HepG2 (cell line): ENCODE measurements around the gene POLR3GL. TPM values are rescaled to one million over a fixed set of nuclear protein-coding genes. Genes with fewer than 3 reads are reported as not detected.

ENCODE experiments used
- ADNP ChIP-seq: sonication (generic); formaldehyde crosslinking; IDR thresholded peaks from 2 replicates; pipeline ENCODE4 v1.4.0; 2020; ENCODE audit warnings: missing genetic modification reagents
- CCDC6 ChIP-seq: sonication (generic); formaldehyde crosslinking; IDR thresholded peaks from 2 replicates; pipeline ENCODE4 v1.8.1; 2022; ENCODE audit warnings: mild to moderate bottlenecking, missing genetic modification reagents, moderate library complexity
- HNF4A ChIP-seq: sonication (generic); formaldehyde crosslinking; IDR thresholded peaks from 2 replicates; pipeline ENCODE4 v1.4.0; 2020; ENCODE audit warnings: missing genetic modification reagents
- HNRNPL ChIP-seq: fragments of 200-400 bp; formaldehyde crosslinking; IDR thresholded peaks from 2 replicates; pipeline ENCODE4 v1.6.1; 2017; ENCODE audit warnings: mild to moderate bottlenecking, low read depth, low read length
- HOXA5 ChIP-seq: sonication (generic); formaldehyde crosslinking; IDR thresholded peaks from 2 replicates; pipeline ENCODE4 v1.4.0; 2020; ENCODE audit warnings: missing genetic modification reagents
- KMT2A ChIP-seq: sonication (generic); formaldehyde crosslinking; IDR thresholded peaks from 2 replicates; pipeline ENCODE4 v1.4.0; 2020; ENCODE audit warnings: missing genetic modification reagents
- LBX2 ChIP-seq: sonication (generic); formaldehyde crosslinking; IDR thresholded peaks from 2 replicates; pipeline ENCODE4 v1.5.0; 2020; ENCODE audit warnings: missing genetic modification reagents, mild to moderate bottlenecking, borderline replicate concordance
- MTERF4 ChIP-seq: sonication (generic); formaldehyde crosslinking; IDR thresholded peaks from 2 replicates; pipeline ENCODE4 v1.8.0; 2023; ENCODE audit warnings: mild to moderate bottlenecking, missing genetic modification reagents
- PHF21A ChIP-seq: sonication (generic); formaldehyde crosslinking; IDR thresholded peaks from 2 replicates; pipeline ENCODE4 v1.5.0; 2020; ENCODE audit warnings: mild to moderate bottlenecking, missing genetic modification reagents
- SAFB2 ChIP-seq: sonication (generic); formaldehyde crosslinking; IDR thresholded peaks from 2 replicates; pipeline ENCODE4 v1.5.1; 2020; ENCODE audit warnings: missing genetic modification reagents, low read depth, mild to moderate bottlenecking, borderline replicate concordance
- SMARCE1 ChIP-seq: fragments of 450-650 bp; IDR thresholded peaks from 2 replicates; pipeline ENCODE4 v1.6.1; 2017; ENCODE audit warnings: borderline replicate concordance
- SMYD3 ChIP-seq: sonication (generic); formaldehyde crosslinking; IDR thresholded peaks from 2 replicates; pipeline ENCODE4 v1.8.1; 2023; ENCODE audit warnings: mild to moderate bottlenecking, missing genetic modification reagents
- SNAI1 ChIP-seq: sonication (generic); formaldehyde crosslinking; IDR thresholded peaks from 2 replicates; pipeline ENCODE4 v1.5.0; 2020; ENCODE audit warnings: mild to moderate bottlenecking, missing genetic modification reagents, borderline replicate concordance
- XRCC5 ChIP-seq: fragments of 200-400 bp; formaldehyde crosslinking; optimal IDR thresholded peaks from 2 replicates; pipeline ENCODE3; 2017; ENCODE audit warnings: mild to moderate bottlenecking, low read length
- ZBTB2 ChIP-seq: sonication (generic); formaldehyde crosslinking; IDR thresholded peaks from 2 replicates; pipeline ENCODE4 v1.8.0; 2022; ENCODE audit warnings: low read depth, missing genetic modification reagents
- ZFP91 ChIP-seq: sonication (generic); formaldehyde crosslinking; IDR thresholded peaks from 2 replicates; pipeline ENCODE4 v1.9.0; 2022; ENCODE audit warnings: missing genetic modification reagents, mild to moderate bottlenecking, borderline replicate concordance
- ZFY ChIP-seq: sonication (generic); formaldehyde crosslinking; IDR thresholded peaks from 2 replicates; pipeline ENCODE4 v1.4.0; 2020; ENCODE audit warnings: missing genetic modification reagents
- ZNF430 ChIP-seq: sonication (generic); formaldehyde crosslinking; IDR thresholded peaks from 2 replicates; pipeline ENCODE4 v1.9.0; 2021; ENCODE audit warnings: mild to moderate bottlenecking, missing genetic modification reagents
- ZNF678 ChIP-seq: sonication (generic); formaldehyde crosslinking; IDR thresholded peaks from 2 replicates; pipeline ENCODE4 v1.4.0; 2020; ENCODE audit warnings: mild to moderate bottlenecking, missing genetic modification reagents
- ZNF782 ChIP-seq: sonication (generic); formaldehyde crosslinking; IDR thresholded peaks from 2 replicates; pipeline ENCODE4 v1.4.0; 2020; ENCODE audit warnings: missing genetic modification reagents, mild to moderate bottlenecking, borderline replicate concordance
- polyA plus RNA-seq, 8 experiments: library from polyadenylated mRNA; depleted of rRNA in 3 of 8; stranded (reverse) in 7 of 8; unstranded in 1 of 8; fragments of >200 nt; fragmentation: Illumina TruSeq in 4 of 8; extraction: Trizol in 4 of 8; gene quantifications; 2 replicates each; pipeline versions ENCODE4 v1.2.1 to v1.2.3, GENCODE V29; 2011 to 2016; ENCODE audit warnings: low read depth in 4 of 8, missing spikeins in 1 of 8, mixed read lengths in 1 of 8; ENCODE audit not compliant: insufficient read depth in 1 of 8
- total RNA-seq, 5 experiments: library from RNA; depleted of rRNA; stranded (reverse); fragments of >200 nt; fragmentation: Illumina TruSeq; extraction: Trizol; gene quantifications; 2 replicates each; pipeline ENCODE4 v1.2.3, GENCODE V29; 2016; ENCODE audit warnings: low read depth in 1 of 5
- TF ChIP-seq, protein P1 (sequence below): sonication (generic); IDR thresholded peaks from 2 replicates; pipeline ENCODE4 v1.6.1; 2016; ENCODE audit warnings: low read depth, borderline replicate concordance
- TF ChIP-seq, protein P2 (sequence below): sonication (generic); formaldehyde crosslinking; IDR thresholded peaks from 2 replicates; pipeline ENCODE4 v1.4.0; 2020; ENCODE audit warnings: mild to moderate bottlenecking, low read depth, missing genetic modification reagents

The POLR3GL gene
- total and polyA plus RNA-seq, 2 of the 13 experiments (the other 11 are each of a cell fraction or from before 2014, with no cell fraction given): 11.5 to 12.4 TPM

DNA sequence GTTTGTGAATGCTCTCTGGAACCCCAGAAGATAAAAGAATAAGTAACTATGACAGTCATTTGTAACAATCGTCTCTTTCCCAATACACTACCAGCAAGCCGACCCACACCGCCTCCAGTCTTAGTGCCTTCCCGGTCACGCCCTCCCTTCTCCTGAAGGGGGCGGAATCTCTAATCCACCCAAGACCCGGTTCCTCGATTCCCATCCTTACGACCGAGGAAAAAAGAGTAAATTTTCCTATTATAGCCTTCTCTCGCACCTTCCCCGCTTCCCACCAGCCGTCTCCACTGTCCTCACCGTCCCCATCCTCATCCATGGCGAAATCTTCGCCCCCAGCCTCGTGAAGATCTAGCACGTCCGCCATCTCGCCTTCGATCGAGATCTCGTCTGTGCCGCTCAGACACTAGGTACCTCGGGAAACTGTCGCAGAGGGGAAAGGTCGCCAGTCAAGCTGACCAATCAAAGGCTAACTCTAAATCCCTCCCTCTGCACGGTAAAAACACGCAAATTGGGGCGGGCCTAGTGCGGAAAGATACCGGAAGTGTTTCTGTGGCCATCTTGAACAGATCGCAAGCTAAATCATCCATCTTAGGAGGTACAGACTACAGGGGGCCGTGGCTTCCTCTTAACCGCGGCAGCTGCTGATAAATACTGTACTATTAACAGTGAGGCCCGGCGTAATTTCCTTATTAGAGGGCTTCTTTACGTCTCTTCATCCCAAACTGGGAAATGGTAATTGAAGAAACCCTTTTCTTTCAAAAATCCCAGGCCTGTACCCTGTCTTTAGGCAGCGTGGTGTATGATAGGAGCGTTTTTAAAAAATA, 37.2 kb upstream of the POLR3GL start, which contains the start of gene RBM8A (continued):
- TF ChIP-seq ZBTB2 (0 out of 2 replicates have a peak, but pooled peaks have one; percentile 33), ZNF782 (CRISPR knock-in tag) (peak; percentile 31; the same call in 1 of the 2 replicates), ADNP (CRISPR knock-in tag) (no peak), ZFY (CRISPR knock-in tag) (peak; percentile 59), ZNF430 (peak; percentile 68; the same call in 1 of the 2 replicates), SMARCE1 (no peak), MTERF4 (no peak), HNRNPL (no peak), SNAI1 (CRISPR knock-in tag) (no peak), LBX2 (CRISPR knock-in tag) (no peak), SAFB2 (CRISPR knock-in tag) (0 out of 2 replicates have a peak, but pooled peaks have one; percentile 70), HNF4A (peak; percentile 19; the same call in 1 of the 2 replicates), KMT2A (CRISPR knock-in tag) (peak; percentile 78; the same call in 1 of the 2 replicates), ZFP91 (CRISPR knock-in tag) (peak; percentile 90), CCDC6 (CRISPR knock-in tag) (peak; percentile 52; the same call in 1 of the 2 replicates), HOXA5 (CRISPR knock-in tag) (no peak), PHF21A (CRISPR knock-in tag) (peak; percentile 58; the same call in 1 of the 2 replicates), XRCC5 (no peak), SMYD3 (peak; percentile 30; the same call in 1 of the 2 replicates), ZNF678 (CRISPR knock-in tag) (no peak)
- TF ChIP-seq, protein P1, sequence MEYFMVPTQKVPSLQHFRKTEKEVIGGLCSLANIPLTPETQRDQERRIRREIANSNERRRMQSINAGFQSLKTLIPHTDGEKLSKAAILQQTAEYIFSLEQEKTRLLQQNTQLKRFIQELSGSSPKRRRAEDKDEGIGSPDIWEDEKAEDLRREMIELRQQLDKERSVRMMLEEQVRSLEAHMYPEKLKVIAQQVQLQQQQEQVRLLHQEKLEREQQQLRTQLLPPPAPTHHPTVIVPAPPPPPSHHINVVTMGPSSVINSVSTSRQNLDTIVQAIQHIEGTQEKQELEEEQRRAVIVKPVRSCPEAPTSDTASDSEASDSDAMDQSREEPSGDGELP: no peak
- TF ChIP-seq, protein P2, sequence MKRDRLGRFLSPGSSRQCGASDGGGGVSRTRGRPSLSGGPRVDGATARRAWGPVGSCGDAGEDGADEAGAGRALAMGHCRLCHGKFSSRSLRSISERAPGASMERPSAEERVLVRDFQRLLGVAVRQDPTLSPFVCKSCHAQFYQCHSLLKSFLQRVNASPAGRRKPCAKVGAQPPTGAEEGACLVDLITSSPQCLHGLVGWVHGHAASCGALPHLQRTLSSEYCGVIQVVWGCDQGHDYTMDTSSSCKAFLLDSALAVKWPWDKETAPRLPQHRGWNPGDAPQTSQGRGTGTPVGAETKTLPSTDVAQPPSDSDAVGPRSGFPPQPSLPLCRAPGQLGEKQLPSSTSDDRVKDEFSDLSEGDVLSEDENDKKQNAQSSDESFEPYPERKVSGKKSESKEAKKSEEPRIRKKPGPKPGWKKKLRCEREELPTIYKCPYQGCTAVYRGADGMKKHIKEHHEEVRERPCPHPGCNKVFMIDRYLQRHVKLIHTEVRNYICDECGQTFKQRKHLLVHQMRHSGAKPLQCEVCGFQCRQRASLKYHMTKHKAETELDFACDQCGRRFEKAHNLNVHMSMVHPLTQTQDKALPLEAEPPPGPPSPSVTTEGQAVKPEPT (CRISPR knock-in tag): no peak
